Neural cell (in vitro differentiated cells): ENCODE data around the gene KRTAP4-16. TPM values are rescaled to one million over a fixed set of nuclear protein-coding genes. Genes with fewer than 3 reads are reported as not detected.
"Not testable (repeated sequence)": the region's sequence is repeated elsewhere in the genome, so short reads cannot be mapped to it uniquely, and the experiment has no call there.

Experiments
- H2AFZ ChIP-seq: fragments of 200-600, 300-800 bp; sonication (generic), shearing (Covaris generic); 2 replicates; pipeline ENCODE4 v1.6.0; 2014; ENCODE audit warnings: low read depth, mild to moderate bottlenecking, antibody characterized with exemption, low read length, moderate library complexity
- H3F3A ChIP-seq: fragments of 200-600 bp; shearing (Covaris generic); 2 replicates; pipeline ENCODE4 v1.6.1; 2016; ENCODE audit warnings: mild to moderate bottlenecking, moderate library complexity, mixed read lengths, antibody characterized with exemption, low read length; ENCODE audit not compliant: insufficient read depth, poor library complexity, severe bottlenecking
- H3K27ac ChIP-seq: fragments of 200-600, 300-800 bp; sonication (generic), shearing (Covaris generic); 2 replicates; pipeline ENCODE4 v1.5.1; 2014; ENCODE audit warnings: mild to moderate bottlenecking, low read length, moderate library complexity
- H3K27me3 ChIP-seq: fragments of 300-800, 200-600 bp; sonication (generic), shearing (Covaris generic); 2 replicates; pipeline ENCODE4 v1.6.0; 2014; ENCODE audit warnings: mild to moderate bottlenecking, low read depth, low read length, moderate library complexity; ENCODE audit not compliant: insufficient read depth
- H3K36me3 ChIP-seq: fragments of 300-800, 200-600 bp; sonication (generic), shearing (Covaris generic); 2 replicates; pipeline ENCODE4 v1.5.1; 2014; ENCODE audit warnings: mild to moderate bottlenecking, antibody characterized with exemption, low read length, moderate library complexity; ENCODE audit not compliant: insufficient read depth
- H3K4me2 ChIP-seq: fragments of 300-800, 200-600 bp; sonication (generic), shearing (Covaris generic); 2 replicates; pipeline ENCODE4 v1.6.0; 2014; ENCODE audit warnings: mild to moderate bottlenecking, low read length
- H3K4me3 ChIP-seq: fragments of 300-800, 200-600 bp; sonication (generic), shearing (Covaris generic); 2 replicates; pipeline ENCODE4 v1.5.1; 2014; ENCODE audit warnings: mild to moderate bottlenecking, low read length, moderate library complexity
- H3K79me2 ChIP-seq: fragments of 200-600 bp; shearing (Covaris generic); replicated peaks from 2 replicates; pipeline ENCODE4 v1.6.0; 2014; ENCODE audit warnings: mild to moderate bottlenecking, low read length, moderate library complexity; ENCODE audit not compliant: insufficient read depth
- H3K9ac ChIP-seq: fragments of 300-800, 200-600 bp; sonication (generic), shearing (Covaris generic); 2 replicates; pipeline ENCODE4 v1.6.1; 2016; ENCODE audit warnings: mild to moderate bottlenecking, low read length, mixed read lengths
- H3K9me2 ChIP-seq: fragments of 200-600 bp; shearing (Covaris generic); 2 replicates; pipeline ENCODE4 v1.6.1; 2016; ENCODE audit warnings: mild to moderate bottlenecking, low read length, mixed read lengths; ENCODE audit not compliant: insufficient read depth
- H3K9me3 ChIP-seq: fragments of 200-600, 300-800 bp; sonication (generic), shearing (Covaris generic); 2 replicates; pipeline ENCODE4 v1.6.1; 2016; ENCODE audit warnings: mild to moderate bottlenecking, mixed run types, low read length, moderate library complexity, mixed read lengths
- H4K20me1 ChIP-seq: fragments of 200-600 bp; shearing (Covaris generic); 2 replicates; pipeline ENCODE4 v1.6.1; 2016; ENCODE audit warnings: mild to moderate bottlenecking, mixed run types; ENCODE audit not compliant: insufficient read depth
- EP300 ChIP-seq: fragments of 450-650 bp; conservative IDR thresholded peaks from 2 replicates; pipeline ENCODE4 v1.6.1; 2014; ENCODE audit warnings: antibody characterized with exemption, mild to moderate bottlenecking, moderate library complexity; ENCODE audit not compliant: poor library complexity, severe bottlenecking
- MXI1 ChIP-seq: fragments of 450-650 bp; conservative IDR thresholded peaks from 2 replicates; pipeline ENCODE4 v1.6.1; 2014; ENCODE audit warnings: antibody characterized with exemption, mild to moderate bottlenecking; ENCODE audit not compliant: poor library complexity, severe bottlenecking
- POLR2AphosphoS5 ChIP-seq: IDR thresholded peaks from 2 replicates; pipeline ENCODE4 v1.6.1; 2012
- RAD21 ChIP-seq: fragments of 450-650 bp; conservative IDR thresholded peaks from 2 replicates; pipeline ENCODE4 v1.6.1; 2014; ENCODE audit warnings: antibody characterized with exemption, mild to moderate bottlenecking, moderate library complexity
- SMC3 ChIP-seq: fragments of 450-650 bp; conservative IDR thresholded peaks from 2 replicates; pipeline ENCODE4 v1.6.1; 2014; ENCODE audit warnings: antibody characterized with exemption, mild to moderate bottlenecking, moderate library complexity; ENCODE audit not compliant: poor library complexity
- TAF1 ChIP-seq: IDR thresholded peaks from 2 replicates; pipeline ENCODE4 v1.6.1; 2012; ENCODE audit warnings: low read depth
- polyA plus RNA-seq: library from polyadenylated mRNA; depleted of rRNA; stranded (reverse); fragments of >200 nt; gene quantifications from 2 replicates; pipeline ENCODE4 v1.2.3, GENCODE V29; 2014
- TF ChIP-seq, protein P1 (sequence below): IDR thresholded peaks from 2 replicates; pipeline ENCODE4 v1.6.1; 2012; ENCODE audit warnings: borderline replicate concordance
- TF ChIP-seq, protein P2 (sequence below): fragments of 450-650 bp; IDR thresholded peaks from 2 replicates; pipeline ENCODE4 v1.5.1; 2014; ENCODE audit warnings: antibody characterized with exemption, mild to moderate bottlenecking, moderate library complexity; ENCODE audit not compliant: poor library complexity, severe bottlenecking

The KRTAP4-16 gene
- polyA plus RNA-seq, 1 donor from 2014 or later = not detected

DNA sequence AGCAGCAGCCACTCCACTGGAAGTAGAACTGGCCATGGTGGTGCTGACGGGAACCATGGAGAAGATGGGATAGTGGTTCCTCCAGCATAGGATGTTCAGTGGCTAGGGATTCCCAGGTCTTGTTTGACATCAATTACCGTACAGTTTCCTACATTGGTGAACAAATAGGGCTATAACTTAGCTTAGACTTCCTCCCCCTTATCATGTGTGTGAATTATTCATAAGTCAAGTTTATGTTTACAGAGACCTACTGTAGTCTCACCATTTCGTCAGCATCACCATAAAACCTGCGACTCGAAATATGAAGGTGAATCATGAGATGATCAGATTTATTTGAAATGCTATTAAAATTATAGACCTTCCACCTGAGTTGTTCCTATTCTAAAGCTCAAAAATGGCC is 43.3 kb downstream of the KRTAP4-16 start:
- Histone ChIP-seq H3K36me3 (no peaks in the 10 kb centered on the region), H2AFZ (no peak overlapping the region), H3K4me2 (no peak overlapping the region), H3K79me2 (no peaks in the 10 kb centered on the region), H3K9ac (no peak overlapping the region), H3K9me2 (no peaks in the 10 kb centered on the region), H3F3A (no peaks in the 10 kb centered on the region), H4K20me1 (no peaks in the 10 kb centered on the region), H3K9me3 (no peaks in the 10 kb centered on the region), H3K27me3 (no peaks in the 10 kb centered on the region), H3K27ac (no peak overlapping the region), H3K4me3 (no peak overlapping the region)
- TF ChIP-seq EP300 (no peak), MXI1 (no peak), POLR2AphosphoS5 (no peak), SMC3 (no peak), TAF1 (no peak), RAD21 (no peak)
- TF ChIP-seq, protein P1, sequence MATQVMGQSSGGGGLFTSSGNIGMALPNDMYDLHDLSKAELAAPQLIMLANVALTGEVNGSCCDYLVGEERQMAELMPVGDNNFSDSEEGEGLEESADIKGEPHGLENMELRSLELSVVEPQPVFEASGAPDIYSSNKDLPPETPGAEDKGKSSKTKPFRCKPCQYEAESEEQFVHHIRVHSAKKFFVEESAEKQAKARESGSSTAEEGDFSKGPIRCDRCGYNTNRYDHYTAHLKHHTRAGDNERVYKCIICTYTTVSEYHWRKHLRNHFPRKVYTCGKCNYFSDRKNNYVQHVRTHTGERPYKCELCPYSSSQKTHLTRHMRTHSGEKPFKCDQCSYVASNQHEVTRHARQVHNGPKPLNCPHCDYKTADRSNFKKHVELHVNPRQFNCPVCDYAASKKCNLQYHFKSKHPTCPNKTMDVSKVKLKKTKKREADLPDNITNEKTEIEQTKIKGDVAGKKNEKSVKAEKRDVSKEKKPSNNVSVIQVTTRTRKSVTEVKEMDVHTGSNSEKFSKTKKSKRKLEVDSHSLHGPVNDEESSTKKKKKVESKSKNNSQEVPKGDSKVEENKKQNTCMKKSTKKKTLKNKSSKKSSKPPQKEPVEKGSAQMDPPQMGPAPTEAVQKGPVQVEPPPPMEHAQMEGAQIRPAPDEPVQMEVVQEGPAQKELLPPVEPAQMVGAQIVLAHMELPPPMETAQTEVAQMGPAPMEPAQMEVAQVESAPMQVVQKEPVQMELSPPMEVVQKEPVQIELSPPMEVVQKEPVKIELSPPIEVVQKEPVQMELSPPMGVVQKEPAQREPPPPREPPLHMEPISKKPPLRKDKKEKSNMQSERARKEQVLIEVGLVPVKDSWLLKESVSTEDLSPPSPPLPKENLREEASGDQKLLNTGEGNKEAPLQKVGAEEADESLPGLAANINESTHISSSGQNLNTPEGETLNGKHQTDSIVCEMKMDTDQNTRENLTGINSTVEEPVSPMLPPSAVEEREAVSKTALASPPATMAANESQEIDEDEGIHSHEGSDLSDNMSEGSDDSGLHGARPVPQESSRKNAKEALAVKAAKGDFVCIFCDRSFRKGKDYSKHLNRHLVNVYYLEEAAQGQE = no peak

DNA sequence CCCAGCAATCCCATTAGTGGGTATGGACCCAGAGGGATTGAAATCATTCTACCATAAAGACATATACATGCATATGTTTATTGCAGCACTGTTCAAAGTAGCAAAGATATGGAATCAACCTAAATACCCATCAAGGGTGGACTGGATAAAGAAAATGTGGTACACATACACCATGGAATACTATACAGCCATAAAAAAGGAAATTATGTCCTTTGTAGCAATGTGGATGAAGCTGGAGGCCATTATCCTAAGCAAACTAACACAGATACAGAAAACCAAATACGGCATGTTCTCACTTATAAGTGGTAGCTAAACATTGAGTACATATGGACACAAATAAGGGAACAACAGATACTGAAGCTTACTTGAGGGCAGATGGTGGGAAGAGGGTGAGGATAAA is 44.5 kb downstream of the KRTAP4-16 start:
- no peaks in the 10 kb centered on the region for H3F3A ChIP-seq
- no peaks in the 10 kb centered on the region for H3K27me3 ChIP-seq
- no peak overlapping the region for H3K4me3 ChIP-seq
- no peak overlapping the region for H3K9ac ChIP-seq
- no peaks in the 10 kb centered on the region for H3K36me3 ChIP-seq
- no peaks in the 10 kb centered on the region for H3K79me2 ChIP-seq
- no peaks in the 10 kb centered on the region for H3K9me2 ChIP-seq
- H3K9me3 ChIP-seq = no peaks in the 10 kb centered on the region
- no peaks in the 10 kb centered on the region for H4K20me1 ChIP-seq
- no peak overlapping the region for H2AFZ ChIP-seq
- H3K4me2 ChIP-seq = no peak overlapping the region
- TF ChIP-seq EP300 = no peak
- TF ChIP-seq RAD21 = no peak
- TF ChIP-seq SMC3 = no peak
- TF ChIP-seq, protein P2, sequence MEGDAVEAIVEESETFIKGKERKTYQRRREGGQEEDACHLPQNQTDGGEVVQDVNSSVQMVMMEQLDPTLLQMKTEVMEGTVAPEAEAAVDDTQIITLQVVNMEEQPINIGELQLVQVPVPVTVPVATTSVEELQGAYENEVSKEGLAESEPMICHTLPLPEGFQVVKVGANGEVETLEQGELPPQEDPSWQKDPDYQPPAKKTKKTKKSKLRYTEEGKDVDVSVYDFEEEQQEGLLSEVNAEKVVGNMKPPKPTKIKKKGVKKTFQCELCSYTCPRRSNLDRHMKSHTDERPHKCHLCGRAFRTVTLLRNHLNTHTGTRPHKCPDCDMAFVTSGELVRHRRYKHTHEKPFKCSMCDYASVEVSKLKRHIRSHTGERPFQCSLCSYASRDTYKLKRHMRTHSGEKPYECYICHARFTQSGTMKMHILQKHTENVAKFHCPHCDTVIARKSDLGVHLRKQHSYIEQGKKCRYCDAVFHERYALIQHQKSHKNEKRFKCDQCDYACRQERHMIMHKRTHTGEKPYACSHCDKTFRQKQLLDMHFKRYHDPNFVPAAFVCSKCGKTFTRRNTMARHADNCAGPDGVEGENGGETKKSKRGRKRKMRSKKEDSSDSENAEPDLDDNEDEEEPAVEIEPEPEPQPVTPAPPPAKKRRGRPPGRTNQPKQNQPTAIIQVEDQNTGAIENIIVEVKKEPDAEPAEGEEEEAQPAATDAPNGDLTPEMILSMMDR = no peak
- no peak for TF ChIP-seq TAF1
- no peak overlapping the region for H3K27ac ChIP-seq

DNA sequence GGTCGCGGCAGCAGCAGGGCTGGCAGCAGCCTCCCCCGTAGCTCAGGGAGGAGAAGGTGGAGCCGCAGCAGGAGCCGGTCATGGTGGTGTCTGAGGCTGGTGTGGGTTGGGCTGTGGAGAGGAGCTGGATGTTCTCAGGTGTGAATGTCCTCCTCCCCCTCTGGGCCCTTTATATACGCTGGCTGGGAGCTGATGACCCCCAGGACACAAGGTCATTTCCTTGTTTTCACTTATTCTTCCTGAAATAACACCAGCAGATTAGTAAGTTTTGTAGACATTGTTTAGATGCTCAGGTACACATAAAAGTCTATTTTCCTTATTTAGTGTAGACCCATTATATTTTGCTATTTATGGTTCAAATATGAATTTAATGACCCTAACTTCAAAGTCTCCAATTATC is 46.9 kb downstream of the KRTAP4-16 start, which contains the start of gene KRTAP2-2:
TSS of gene KRTAP2-2 (minus strand) at position 101 of the 400 bp plus-strand sequence. CDS start at position 82, 19 bp downstream.
- H3K36me3 ChIP-seq, H2AFZ ChIP-seq, H4K20me1 ChIP-seq, H3K9me3 ChIP-seq, H3K9me2 ChIP-seq, H3K4me2 ChIP-seq, H3K27me3 ChIP-seq, H3K9ac ChIP-seq, H3K79me2 ChIP-seq, H3K27ac ChIP-seq, H3F3A ChIP-seq, H3K4me3 ChIP-seq: not testable (repeated sequence)

DNA sequence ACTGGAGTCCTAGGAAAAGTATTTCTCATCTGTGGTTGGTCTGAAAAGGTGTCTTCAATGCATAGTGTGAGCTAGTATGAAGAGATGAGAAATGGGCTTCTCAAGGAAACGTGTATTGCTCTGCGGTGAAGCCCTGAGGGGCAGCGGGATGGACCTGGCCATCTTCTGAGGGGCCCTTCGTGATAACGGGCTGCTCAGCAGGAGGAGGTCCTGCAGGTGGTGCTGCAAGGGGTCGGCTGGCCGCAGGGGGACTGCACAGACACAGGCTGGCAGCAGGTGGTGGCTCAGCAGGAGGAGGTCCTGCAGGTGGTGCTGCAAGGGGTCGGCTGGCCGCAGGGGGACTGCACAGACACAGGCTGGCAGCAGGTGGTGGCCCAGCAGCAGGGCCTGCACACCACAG is 47.5 kb downstream of the KRTAP4-16 start:
- H4K20me1 ChIP-seq, H3F3A ChIP-seq, H3K9me2 ChIP-seq, H3K36me3 ChIP-seq, H3K27me3 ChIP-seq, H3K9ac ChIP-seq, H2AFZ ChIP-seq, H3K4me3 ChIP-seq, H3K9me3 ChIP-seq, H3K4me2 ChIP-seq, H3K79me2 ChIP-seq, H3K27ac ChIP-seq: not testable (repeated sequence)
